DND-41 (cell line): ENCODE results near the gene DEF6.
A peak's percentile ranks its signal among the peaks of the same experiment; 100 is the strongest.

Experiments
- ATAC-seq: fragments of 200-7000 bp; cut with Tn5 transposase; 3 replicates; pipeline ENCODE4 v1.9.1; 2021; ENCODE audit warnings: low read depth; ENCODE audit not compliant: insufficient read depth
- DNase-seq: peaks from one replicate; pipeline ENCODE4 v3.0.0-alpha.2; 2020
- H2AFZ ChIP-seq: 2 replicates; pipeline ENCODE4 v1.6.0; 2012; ENCODE audit warnings: low read depth, low read length
- H3K27ac ChIP-seq: 2 replicates; pipeline ENCODE4 v1.5.1; 2012; ENCODE audit warnings: low read length, inconsistent platforms
- H3K27me3 ChIP-seq: fragments of 200-600 bp; sonication (generic); 2 replicates; pipeline ENCODE4 v1.6.0; 2012; ENCODE audit warnings: low read length, mild to moderate bottlenecking, inconsistent platforms; ENCODE audit not compliant: insufficient read depth, poor library complexity
- H3K36me3 ChIP-seq: 2 replicates; pipeline ENCODE4 v1.5.1; 2012; ENCODE audit warnings: low read length, inconsistent platforms; ENCODE audit not compliant: insufficient read depth
- H3K4me1 ChIP-seq: 2 replicates; pipeline ENCODE4 v1.5.1; 2012; ENCODE audit warnings: mild to moderate bottlenecking, low read length; ENCODE audit not compliant: insufficient read depth
- H3K4me2 ChIP-seq: 2 replicates; pipeline ENCODE4 v1.6.0; 2012; ENCODE audit warnings: mild to moderate bottlenecking, moderate library complexity, low read length, inconsistent platforms; ENCODE audit not compliant: insufficient read depth
- H3K4me3 ChIP-seq, 2 experiments: fragments of 200-600 bp in 1 of 2; shearing (Covaris generic) in 1 of 2; 2 replicates each; pipeline ENCODE4 v1.5.1; 2012 to 2016; ENCODE audit warnings: inconsistent platforms in 2 of 2, low read length in 2 of 2, mild to moderate bottlenecking in 2 of 2, low read depth in 1 of 2, moderate library complexity in 1 of 2
- H3K79me2 ChIP-seq: 2 replicates; pipeline ENCODE4 v1.6.0; 2012; ENCODE audit warnings: low read length, inconsistent platforms; ENCODE audit not compliant: insufficient read depth
- H3K9ac ChIP-seq: 2 replicates; pipeline ENCODE4 v1.6.0; 2012; ENCODE audit warnings: low read depth, mild to moderate bottlenecking, inconsistent platforms, low read length, moderate library complexity
- H3K9me3 ChIP-seq: 2 replicates; pipeline ENCODE4 v1.5.1; 2012; ENCODE audit warnings: low read length, moderate library complexity, mild to moderate bottlenecking, inconsistent platforms; ENCODE audit not compliant: insufficient read depth, severe bottlenecking
- H4K20me1 ChIP-seq: 2 replicates; pipeline ENCODE4 v1.6.0; 2012; ENCODE audit warnings: low read length; ENCODE audit not compliant: insufficient read depth
- EZH2 ChIP-seq: IDR thresholded peaks from 3 replicates; pipeline ENCODE4 v1.6.1; 2012; ENCODE audit warnings: borderline replicate concordance, low read depth, mild to moderate bottlenecking, moderate library complexity, low read length, inconsistent platforms; ENCODE audit not compliant: severe bottlenecking
- TF ChIP-seq, protein P1 (sequence below): IDR thresholded peaks from 2 replicates; pipeline ENCODE4 v1.5.1; 2012; ENCODE audit warnings: borderline replicate concordance, low read length, moderate library complexity, mild to moderate bottlenecking; ENCODE audit not compliant: poor library complexity, severe bottlenecking; ENCODE audit errors: extremely low read depth

The DEF6 gene

GRCh38 chr6:35343092-35343834 is 45.6 kb downstream of the DEF6 start:
- peak overlapping the region; percentile 80 for H3K4me2 ChIP-seq
- DNase-seq (no peak), ATAC-seq (no peak)
- H3K9ac ChIP-seq = peak overlapping the region; percentile 69
- peaks cover 14% of the 10 kb centered on the region for H3K79me2 ChIP-seq
- peaks cover 3% of the 10 kb centered on the region; the same call in 1 of the 2 replicates for H3K36me3 ChIP-seq
- no peak for TF ChIP-seq EZH2
- TF ChIP-seq, protein P1, sequence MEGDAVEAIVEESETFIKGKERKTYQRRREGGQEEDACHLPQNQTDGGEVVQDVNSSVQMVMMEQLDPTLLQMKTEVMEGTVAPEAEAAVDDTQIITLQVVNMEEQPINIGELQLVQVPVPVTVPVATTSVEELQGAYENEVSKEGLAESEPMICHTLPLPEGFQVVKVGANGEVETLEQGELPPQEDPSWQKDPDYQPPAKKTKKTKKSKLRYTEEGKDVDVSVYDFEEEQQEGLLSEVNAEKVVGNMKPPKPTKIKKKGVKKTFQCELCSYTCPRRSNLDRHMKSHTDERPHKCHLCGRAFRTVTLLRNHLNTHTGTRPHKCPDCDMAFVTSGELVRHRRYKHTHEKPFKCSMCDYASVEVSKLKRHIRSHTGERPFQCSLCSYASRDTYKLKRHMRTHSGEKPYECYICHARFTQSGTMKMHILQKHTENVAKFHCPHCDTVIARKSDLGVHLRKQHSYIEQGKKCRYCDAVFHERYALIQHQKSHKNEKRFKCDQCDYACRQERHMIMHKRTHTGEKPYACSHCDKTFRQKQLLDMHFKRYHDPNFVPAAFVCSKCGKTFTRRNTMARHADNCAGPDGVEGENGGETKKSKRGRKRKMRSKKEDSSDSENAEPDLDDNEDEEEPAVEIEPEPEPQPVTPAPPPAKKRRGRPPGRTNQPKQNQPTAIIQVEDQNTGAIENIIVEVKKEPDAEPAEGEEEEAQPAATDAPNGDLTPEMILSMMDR = no peak
- peak overlapping the region; percentile 38 to 75; a peak in 3 of 4 replicates for H3K4me3 ChIP-seq
- H2AFZ ChIP-seq = peak overlapping the region; percentile 82
- no peaks in the 10 kb centered on the region for H3K9me3 ChIP-seq
- peaks cover 13% of the 10 kb centered on the region; the same call in 1 of the 2 replicates for H4K20me1 ChIP-seq
- H3K4me1 ChIP-seq = peaks cover 20% of the 10 kb centered on the region
- H3K27me3 ChIP-seq = no peaks in the 10 kb centered on the region
- H3K27ac ChIP-seq = peak overlapping the region; percentile 46

DNA sequence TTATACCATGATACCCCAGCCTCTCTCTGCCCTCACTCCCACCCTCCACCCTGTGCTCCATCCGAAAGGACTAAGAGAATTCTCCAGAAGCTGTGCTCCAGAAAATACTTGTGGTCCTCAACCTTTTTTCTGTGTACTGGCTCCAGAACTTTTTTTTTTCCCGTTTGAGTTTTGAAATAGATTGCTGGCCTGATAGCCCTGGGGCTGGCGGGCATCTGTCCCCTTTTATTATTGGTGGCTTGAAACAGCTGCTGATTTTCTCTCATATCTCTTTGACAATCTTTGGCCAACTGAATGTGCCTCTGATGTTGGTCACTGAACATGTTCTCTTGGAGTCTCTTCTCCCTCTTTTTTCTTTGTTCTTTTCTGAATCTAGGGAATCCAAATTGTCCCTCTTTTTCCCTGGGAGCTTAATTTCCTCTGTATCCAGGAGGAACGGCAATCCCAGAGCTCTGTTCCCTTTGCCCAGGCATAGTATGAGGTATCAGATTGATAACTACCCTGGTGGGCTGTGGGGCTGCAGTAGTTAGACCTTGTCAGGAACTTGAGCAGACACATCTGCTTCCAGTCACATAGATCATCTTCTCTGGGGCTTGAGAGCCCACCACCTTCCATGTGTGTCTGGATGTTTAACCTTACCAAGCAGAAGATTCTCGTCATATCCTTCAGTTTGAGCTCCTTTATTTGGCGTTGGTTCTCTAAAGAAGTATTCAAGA is 46.4 kb downstream of the DEF6 start:
- DNase-seq (no peak), ATAC-seq (no peak)
- Histone ChIP-seq H2AFZ (no peak overlapping the region), H3K27me3 (no peaks in the 10 kb centered on the region), H3K79me2 (peaks cover 14% of the 10 kb centered on the region), H3K9me3 (no peaks in the 10 kb centered on the region), H3K9ac (peak overlapping the region; percentile 69; the same call in 1 of the 2 replicates), H3K4me2 (peak overlapping the region; percentile 80), H3K36me3 (peaks cover 3% of the 10 kb centered on the region; the same call in 1 of the 2 replicates), H3K4me3 (peak overlapping the region in 1 of 2 experiments; percentile 75; a peak in 2 of 4 replicates), H4K20me1 (peaks cover 13% of the 10 kb centered on the region; the same call in 1 of the 2 replicates), H3K27ac (no peak overlapping the region), H3K4me1 (peaks cover 20% of the 10 kb centered on the region)
- TF ChIP-seq EZH2 = no peak
- TF ChIP-seq, protein P1 = no peak

DNA sequence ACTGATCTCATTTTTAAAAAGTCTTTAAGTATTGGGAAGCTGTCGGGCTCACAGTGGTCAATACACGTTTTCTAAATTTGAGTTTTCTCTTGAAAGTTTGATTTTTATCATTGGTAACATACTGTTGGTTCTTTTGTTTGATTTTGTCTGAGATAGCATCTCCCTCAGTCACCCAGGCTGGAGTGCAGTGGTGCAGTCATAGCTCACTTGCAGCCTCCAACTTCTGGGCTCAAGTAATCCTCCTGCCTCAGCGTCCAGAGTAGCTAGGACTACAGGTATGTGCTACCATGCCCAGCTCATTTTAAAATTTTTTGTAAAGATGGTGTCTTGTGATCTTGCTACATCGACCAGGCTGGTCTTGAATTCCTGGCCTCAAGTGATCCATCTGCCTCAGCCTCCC is 53.8 kb downstream of the DEF6 start:
- Histone ChIP-seq H3K4me3 (no peak overlapping the region), H4K20me1 (0 out of 2 replicates have a peak, but pooled peaks cover 2% of the 10 kb centered on the region), H3K36me3 (peaks cover 37% of the 10 kb centered on the region), H3K27ac (no peak overlapping the region), H3K4me1 (no peaks in the 10 kb centered on the region), H3K4me2 (no peak overlapping the region), H2AFZ (no peak overlapping the region), H3K27me3 (no peaks in the 10 kb centered on the region), H3K9ac (no peak overlapping the region), H3K79me2 (no peaks in the 10 kb centered on the region), H3K9me3 (no peaks in the 10 kb centered on the region)
- DNase-seq (no peak), ATAC-seq (no peak)
- TF ChIP-seq, protein P1 = no peak
- TF ChIP-seq EZH2 = no peak
